Tibial nerve (tissue), 4 donors: ENCODE measurements around the gene FN3KRP.

Experiments
- EP300 ChIP-seq, 2 donors: sonication (generic); formaldehyde crosslinking; IDR thresholded peaks; one replicate each; pipeline ENCODE4 v1.6.1; 2017; ENCODE audit warnings: antibody characterized with exemption in 2 of 2, mild to moderate bottlenecking in 1 of 2
- POLR2A ChIP-seq, 2 donors: fragments of 450-650 bp; IDR thresholded peaks; one replicate each; pipeline ENCODE4 v1.6.1; 2017; ENCODE audit warnings: antibody characterized with exemption in 2 of 2, mild to moderate bottlenecking in 2 of 2, moderate library complexity in 2 of 2
- TF ChIP-seq, protein P1 (sequence below), 5 experiments: fragments of 200-600 bp in 3 of 5; fragments of 450-650 bp in 2 of 5; sonication (generic) in 3 of 5; IDR thresholded peaks; one replicate each; pipeline ENCODE4 v1.5.1; 2016 to 2019; ENCODE audit warnings: antibody characterized with exemption in 5 of 5, mild to moderate bottlenecking in 3 of 5, moderate library complexity in 2 of 5

GRCh38 chr17:82702231-82702927 is 14.1 kb upstream of the FN3KRP start:
- TF ChIP-seq, protein P1, sequence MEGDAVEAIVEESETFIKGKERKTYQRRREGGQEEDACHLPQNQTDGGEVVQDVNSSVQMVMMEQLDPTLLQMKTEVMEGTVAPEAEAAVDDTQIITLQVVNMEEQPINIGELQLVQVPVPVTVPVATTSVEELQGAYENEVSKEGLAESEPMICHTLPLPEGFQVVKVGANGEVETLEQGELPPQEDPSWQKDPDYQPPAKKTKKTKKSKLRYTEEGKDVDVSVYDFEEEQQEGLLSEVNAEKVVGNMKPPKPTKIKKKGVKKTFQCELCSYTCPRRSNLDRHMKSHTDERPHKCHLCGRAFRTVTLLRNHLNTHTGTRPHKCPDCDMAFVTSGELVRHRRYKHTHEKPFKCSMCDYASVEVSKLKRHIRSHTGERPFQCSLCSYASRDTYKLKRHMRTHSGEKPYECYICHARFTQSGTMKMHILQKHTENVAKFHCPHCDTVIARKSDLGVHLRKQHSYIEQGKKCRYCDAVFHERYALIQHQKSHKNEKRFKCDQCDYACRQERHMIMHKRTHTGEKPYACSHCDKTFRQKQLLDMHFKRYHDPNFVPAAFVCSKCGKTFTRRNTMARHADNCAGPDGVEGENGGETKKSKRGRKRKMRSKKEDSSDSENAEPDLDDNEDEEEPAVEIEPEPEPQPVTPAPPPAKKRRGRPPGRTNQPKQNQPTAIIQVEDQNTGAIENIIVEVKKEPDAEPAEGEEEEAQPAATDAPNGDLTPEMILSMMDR (IDR thresholded peaks at IDR 0.05): no peak
- TF ChIP-seq POLR2A (IDR thresholded peaks at IDR 0.05): no peak
- no peak for TF ChIP-seq EP300 (IDR thresholded peaks at IDR 0.05)
